HG03103 (cell line): ENCODE data around the gene NRG4.
"Not testable (repeated sequence)": the region's sequence is repeated elsewhere in the genome, so short reads cannot be mapped to it uniquely, and the experiment has no call there.

Source experiments
- ATAC-seq: cut with Tn5 transposase; IDR thresholded peaks from one replicate; pipeline ENCODE4 v1.9.1; 2021; ENCODE audit warnings: low read depth; ENCODE audit not compliant: unreplicated experiment

Gene NRG4

GRCh38 chr15:76011627-76012551 lies at the start of gene NRG4:
NRG4 (minus strand) TSS chr15:76012424; CDS start chr15:76011230, 1,194 bp downstream.
- no peak for ATAC-seq

GRCh38 chr15:76061700-76062099 lies 49.5 kb upstream of the NRG4 start:
- ATAC-seq, result no peak

- no peak for ATAC-seq
These were observed 48.1 kb upstream of the NRG4 start for GRCh38 chr15:76060118-76060989.

GRCh38 chr15:76059320-76060117 lies 47.3 kb upstream of the NRG4 start, which contains the start of gene TMEM266:
TMEM266 (plus strand) TSS chr15:76059985; CDS start chr15:76134264, 74,279 bp downstream.
- no peak for ATAC-seq

- ATAC-seq, result no peak
These were observed 46.6 kb upstream of the NRG4 start for GRCh38 chr15:76058714-76059319.

- peak; percentile 21 for ATAC-seq
These were observed 45.2 kb upstream of the NRG4 start for GRCh38 chr15:76057332-76058000.

GRCh38 chr15:76056931-76057330 lies 44.7 kb upstream of the NRG4 start:
- ATAC-seq, result peak; percentile 64

GRCh38 chr15:76054201-76054600 lies 42.0 kb upstream of the NRG4 start:
- ATAC-seq, result not testable (repeated sequence)

GRCh38 chr15:76038512-76038911 lies 26.3 kb upstream of the NRG4 start:
- ATAC-seq, result no peak

- no peak for ATAC-seq
These were observed 23.4 kb upstream of the NRG4 start for GRCh38 chr15:76035593-76035992.

- no peak for ATAC-seq
These were observed 21.9 kb upstream of the NRG4 start for GRCh38 chr15:76034111-76034510.

- no peak for ATAC-seq
These were observed 21.2 kb upstream of the NRG4 start for GRCh38 chr15:76033438-76033837.

GRCh38 chr15:76032046-76032445 lies 19.8 kb upstream of the NRG4 start:
- ATAC-seq, result no peak

- no peak for ATAC-seq
These were observed 12.0 kb upstream of the NRG4 start for GRCh38 chr15:76024021-76024768.

- ATAC-seq, result not testable (repeated sequence)
These were observed 1.2 kb upstream of the NRG4 start for GRCh38 chr15:76013470-76013869.

- ATAC-seq, result no peak
These were observed 1.6 kb downstream of the NRG4 start for GRCh38 chr15:76010613-76011012.

GRCh38 chr15:76006136-76006778 lies 6.0 kb downstream of the NRG4 start:
- ATAC-seq, result no peak

- no peak for ATAC-seq
These were observed 8.9 kb downstream of the NRG4 start for GRCh38 chr15:76003364-76003763.
